ENCODE results near the gene MUC5B. TPM values are rescaled to one million over a fixed set of nuclear protein-coding genes. Genes with fewer than 3 reads are reported as not detected.

MUC5B gene
- total and polyA plus RNA-seq, 2 donors (not counting 3 experiments of a cell fraction or from before 2014, with no cell fraction given), result not detected

DNA sequence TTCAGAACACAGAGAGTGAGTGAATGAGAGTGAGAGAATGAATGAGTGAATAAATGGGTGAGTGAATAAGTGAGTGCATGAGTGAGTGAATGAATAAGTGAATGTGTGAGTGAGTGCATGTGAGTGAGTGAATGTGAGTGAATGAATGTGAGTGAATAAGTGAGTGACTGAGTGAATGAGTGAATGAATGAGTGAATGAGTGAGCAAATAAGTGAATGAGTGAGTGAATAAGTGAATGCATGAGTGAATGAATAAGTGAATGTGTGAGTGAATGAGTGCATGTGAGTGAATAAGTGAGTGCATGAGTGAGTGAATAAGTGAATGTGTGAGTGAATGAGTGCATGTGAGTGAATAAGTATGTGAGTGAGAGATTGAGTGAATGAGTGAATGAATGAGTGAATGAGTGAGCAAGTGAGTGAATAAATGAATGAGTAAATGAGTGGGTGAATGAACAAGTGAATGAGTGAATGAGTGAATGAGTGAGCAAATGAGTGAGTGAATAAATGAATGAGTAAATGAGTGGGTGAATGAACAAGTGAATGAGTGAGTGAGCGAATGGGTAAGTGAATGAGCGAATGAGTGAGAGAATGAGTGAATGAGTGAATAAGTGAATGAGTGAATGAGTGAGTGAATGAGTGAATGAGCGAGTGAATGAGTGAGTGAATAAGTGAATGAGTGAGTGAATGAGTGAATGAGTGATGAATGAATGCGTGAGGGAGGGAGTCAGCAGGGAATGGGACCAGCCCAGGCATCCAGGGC, 21.3 kb upstream of the MUC5B start:
- Histone ChIP-seq H4K20me1 (replicated peaks; ENCODE audit: control insufficient read depth, extremely low read depth, insufficient read depth, low read length) (no peaks in the 10 kb centered on the region), H3K79me2 (ENCODE audit: control insufficient read depth, insufficient read depth, low read length) (no peaks in the 10 kb centered on the region), H3K9me1 (replicated peaks; ENCODE audit: control insufficient read depth, extremely low read depth, insufficient read depth, low read length) (no peaks in the 10 kb centered on the region), H3K4me2 (ENCODE audit: insufficient read depth, low read length) (no peak overlapping the region), H2AFZ (ENCODE audit: low read depth, low read length) (no peak overlapping the region), H3K4me1 (ENCODE audit: control insufficient read depth, extremely low read depth, insufficient read depth, low read length) (no peaks in the 10 kb centered on the region), H3K4me3 (replicated peaks in 1 of 3; ENCODE audit: insufficient read depth in 1 of 3, low read depth in 1 of 3, low read length in 3 of 3) (no peak overlapping the region), H3K9ac (replicated peaks; ENCODE audit: extremely low read depth, insufficient read depth, low read length) (no peak overlapping the region), H3K9me3 (replicated peaks; ENCODE audit: control insufficient read depth, insufficient read depth, low read length) (no peaks in the 10 kb centered on the region), H3K27ac (ENCODE audit: insufficient read depth, low read depth, low read length) (no peak overlapping the region), H3K27me3 (ENCODE audit: control insufficient read depth in 2 of 2, insufficient read depth in 2 of 2, low read length in 2 of 2) (no peaks in the 10 kb centered on the region), H3K36me3 (ENCODE audit: control insufficient read depth in 2 of 2, extremely low read depth in 1 of 2, insufficient read depth in 2 of 2, low read length in 2 of 2) (no peaks in the 10 kb centered on the region)
- ChIA-PET POLR2A (no interaction called here), CTCF (interaction anchor here (1.2 to 3.9 kb wide), 7 partner anchors 8 to 373 kb away, joined by 4 to 36 read pairs (median 7); no protein-coding TSS in a partner anchor)
- no peak for FAIRE-seq
- BruUV-seq (replicated peaks), result no TSS peak
- intact Hi-C loops (cut with micrococcal nuclease), result loop anchor here (2.0 kb wide), 1 partner anchor 373 kb away; no protein-coding TSS in a partner anchor
- DNase-seq (ENCODE audit: low read depth, low spot score), result no peak
- dilution Hi-C loops (cut with MboI; ENCODE audit: extremely low pct_ligation_motif_present, low sequenced_read_pairs), result no loop called here
- TF ChIP-seq FOS (IDR thresholded peaks at IDR 0.05; ENCODE audit: borderline replicate concordance, insufficient read depth, low read length), result no peak
- TF ChIP-seq GATA2 (IDR thresholded peaks at IDR 0.05; ENCODE audit: insufficient read depth, insufficient read length, low read depth, low read length), result no peak
- TF ChIP-seq, protein P1, sequence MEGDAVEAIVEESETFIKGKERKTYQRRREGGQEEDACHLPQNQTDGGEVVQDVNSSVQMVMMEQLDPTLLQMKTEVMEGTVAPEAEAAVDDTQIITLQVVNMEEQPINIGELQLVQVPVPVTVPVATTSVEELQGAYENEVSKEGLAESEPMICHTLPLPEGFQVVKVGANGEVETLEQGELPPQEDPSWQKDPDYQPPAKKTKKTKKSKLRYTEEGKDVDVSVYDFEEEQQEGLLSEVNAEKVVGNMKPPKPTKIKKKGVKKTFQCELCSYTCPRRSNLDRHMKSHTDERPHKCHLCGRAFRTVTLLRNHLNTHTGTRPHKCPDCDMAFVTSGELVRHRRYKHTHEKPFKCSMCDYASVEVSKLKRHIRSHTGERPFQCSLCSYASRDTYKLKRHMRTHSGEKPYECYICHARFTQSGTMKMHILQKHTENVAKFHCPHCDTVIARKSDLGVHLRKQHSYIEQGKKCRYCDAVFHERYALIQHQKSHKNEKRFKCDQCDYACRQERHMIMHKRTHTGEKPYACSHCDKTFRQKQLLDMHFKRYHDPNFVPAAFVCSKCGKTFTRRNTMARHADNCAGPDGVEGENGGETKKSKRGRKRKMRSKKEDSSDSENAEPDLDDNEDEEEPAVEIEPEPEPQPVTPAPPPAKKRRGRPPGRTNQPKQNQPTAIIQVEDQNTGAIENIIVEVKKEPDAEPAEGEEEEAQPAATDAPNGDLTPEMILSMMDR (IDR thresholded peaks at IDR 0.05; ENCODE audit: extremely low read depth in 1 of 2, insufficient read depth in 1 of 2, low read depth in 1 of 2, low read length in 2 of 2), result no peak
- TF ChIP-seq EZH2 (IDR thresholded peaks at IDR 0.05; ENCODE audit: borderline replicate concordance, low read depth, low read length, severe bottlenecking), result no peak
- TF ChIP-seq JUN (IDR thresholded peaks at IDR 0.05; ENCODE audit: borderline replicate concordance, insufficient read depth, insufficient read length, low read depth), result no peak
- no peak for TF ChIP-seq POLR2A (IDR thresholded peaks at IDR 0.05; ENCODE audit: low read depth, low read length)
- no peak for TF ChIP-seq MYC (IDR thresholded peaks at IDR 0.05; ENCODE audit: low read depth, low read length)
- TF ChIP-seq, protein P2, sequence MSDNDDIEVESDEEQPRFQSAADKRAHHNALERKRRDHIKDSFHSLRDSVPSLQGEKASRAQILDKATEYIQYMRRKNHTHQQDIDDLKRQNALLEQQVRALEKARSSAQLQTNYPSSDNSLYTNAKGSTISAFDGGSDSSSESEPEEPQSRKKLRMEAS (IDR thresholded peaks at IDR 0.05; ENCODE audit: insufficient read depth, insufficient read length), result no peak
- TF ChIP-seq POLR2AphosphoS5 (IDR thresholded peaks at IDR 0.05; ENCODE audit: insufficient read depth, low read depth, low read length), result no peak

Data from endothelial cell of umbilical vein (primary cell).